ENCODE data around the gene RNF32.

GRCh38 chr7:156638443-156639077, 2.0 kb upstream of the RNF32 start:
- TF ChIP-seq POLR2A (IDR thresholded peaks at IDR 0.05) (no peak), EP300 (IDR thresholded peaks at IDR 0.05) (no peak), CTCF (IDR thresholded peaks at IDR 0.05) (no peak)

Measured in tibial nerve (tissue), 4 donors.